HG02884 (cell line): Measurements from ENCODE around the gene TUBA1B.
A peak's percentile ranks its signal among the peaks of the same experiment; 100 is the strongest.
"Not testable (repeated sequence)": the region's sequence is repeated elsewhere in the genome, so short reads cannot be mapped to it uniquely, and the experiment has no call there.

Source experiments
- ATAC-seq: cut with Tn5 transposase; IDR thresholded peaks from one replicate; pipeline ENCODE4 v1.9.1; 2021; ENCODE audit warnings: mild to moderate bottlenecking, moderate library complexity; ENCODE audit not compliant: unreplicated experiment

TUBA1B gene

DNA sequence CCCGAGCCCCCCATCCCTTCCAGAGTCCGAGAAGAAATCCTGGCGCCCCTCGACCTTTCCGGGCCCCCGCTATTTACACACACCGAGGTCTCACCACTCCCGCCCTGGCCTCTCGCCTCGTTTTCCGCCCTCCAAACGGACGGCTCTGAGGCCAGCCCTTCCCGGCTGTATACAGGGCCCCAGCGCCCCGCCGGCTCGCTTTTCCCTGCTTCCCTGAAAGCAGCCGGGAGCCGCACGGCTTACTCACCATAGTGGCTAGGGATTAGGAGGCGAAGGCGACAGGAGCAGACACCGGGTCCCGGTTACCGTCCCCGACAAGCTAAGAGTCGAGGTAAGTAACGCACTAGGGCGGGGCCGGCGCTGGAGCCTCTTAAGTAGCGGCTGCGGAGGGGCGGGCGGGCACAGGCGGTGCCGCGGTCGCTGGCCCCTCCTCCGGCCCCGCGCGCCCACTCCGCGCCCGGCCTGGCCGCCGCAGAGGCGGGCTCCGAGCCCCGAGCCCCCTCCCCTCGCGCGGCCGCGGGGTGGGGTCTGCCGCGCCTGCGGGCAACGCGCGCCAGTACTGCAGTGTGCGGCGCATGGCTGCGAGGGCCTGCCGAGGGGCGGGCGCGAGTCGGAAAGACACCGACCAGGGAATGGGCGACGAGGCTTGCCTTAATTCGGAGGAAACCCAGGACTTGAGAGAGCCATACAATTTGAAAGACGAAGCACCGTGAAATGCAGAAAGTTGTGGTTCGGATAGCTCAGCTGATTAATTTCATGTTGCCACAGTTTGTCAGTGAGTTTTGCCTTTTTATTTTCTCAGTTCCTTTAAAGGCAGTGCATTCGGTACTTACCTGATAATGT, at the start of gene TUBA1B:
TUBA1B (minus strand) TSS at position 345 of the 843 bp plus-strand sequence; CDS start at position 250, 95 bp downstream.
- ATAC-seq, result peak; percentile 54

DNA sequence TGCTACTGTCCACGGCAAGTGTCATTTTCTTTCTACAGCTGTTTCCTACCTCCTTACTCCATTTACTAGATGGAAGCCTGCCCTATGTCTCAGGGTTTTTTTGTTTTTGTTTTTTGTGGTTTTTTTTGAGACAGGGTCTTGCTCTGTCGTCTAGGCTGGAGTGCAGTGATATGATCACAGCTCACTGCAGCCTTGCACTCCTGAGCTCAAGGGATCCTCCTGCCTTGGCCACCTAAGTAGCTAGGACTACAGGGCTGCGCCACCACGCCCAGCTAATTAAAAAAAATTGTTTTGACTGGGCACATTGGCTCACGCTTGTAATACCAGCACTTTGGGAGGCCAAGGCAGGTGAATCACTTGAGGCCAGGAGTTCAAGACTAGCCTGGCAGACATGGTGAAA, 43.0 kb upstream of the TUBA1B start:
- no peak for ATAC-seq

DNA sequence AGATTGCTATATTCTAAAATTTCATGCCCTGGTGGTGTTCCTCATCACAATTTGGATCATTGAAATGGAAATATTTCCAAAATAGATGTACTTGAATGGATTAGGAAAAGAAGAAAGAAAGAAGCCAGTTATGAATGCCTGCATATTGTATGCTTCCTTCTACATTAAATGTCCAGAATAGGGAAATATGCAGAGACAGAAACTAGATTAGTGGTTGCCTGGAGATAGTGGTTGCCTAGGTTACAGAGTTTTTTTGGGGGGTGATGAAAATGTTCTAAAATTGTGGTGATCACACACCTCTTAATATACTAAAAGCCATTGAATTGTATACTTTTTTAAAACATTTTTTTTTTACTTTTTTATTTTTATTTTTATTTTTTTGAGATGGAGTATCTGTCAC, 39.7 kb upstream of the TUBA1B start:
- no peak for ATAC-seq

DNA sequence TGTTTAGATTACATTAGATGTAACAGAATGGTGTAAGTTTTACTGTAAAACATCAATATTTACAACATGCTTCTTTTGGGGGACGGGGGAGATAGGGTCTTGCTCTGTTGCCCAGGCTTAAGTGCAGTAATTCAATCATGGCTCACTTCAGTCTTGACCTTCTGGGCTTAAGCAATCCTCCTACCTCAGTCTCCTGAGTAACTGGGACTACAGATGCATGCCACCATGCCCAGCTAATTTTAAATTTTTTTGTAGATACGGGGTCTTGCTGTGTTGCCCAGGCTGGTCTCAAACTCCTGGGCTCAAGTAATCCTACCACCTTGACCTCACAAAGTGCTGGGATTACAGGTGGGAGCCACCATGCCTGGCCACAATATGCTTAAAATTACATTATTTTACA, 33.9 kb upstream of the TUBA1B start:
- no peak for ATAC-seq

DNA sequence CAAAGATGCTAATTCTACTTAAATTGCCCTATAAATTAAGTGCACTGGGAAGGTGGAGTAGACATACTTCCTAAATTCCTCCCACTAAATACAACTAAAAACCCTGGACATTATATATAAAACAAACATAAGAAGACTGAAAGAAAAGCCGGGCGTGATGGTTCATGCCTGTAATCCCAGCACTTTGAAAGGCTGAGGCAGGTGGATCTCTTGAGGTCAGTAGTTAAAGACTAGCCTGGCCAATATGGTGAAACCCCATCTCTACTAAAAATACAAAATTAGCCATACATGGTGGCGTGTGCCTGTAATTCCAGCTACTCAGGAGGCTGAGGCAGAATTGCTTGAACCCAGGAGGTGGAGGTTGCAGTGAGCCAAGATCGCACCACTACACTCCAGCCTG, 30.7 kb upstream of the TUBA1B start:
- ATAC-seq, result not testable (repeated sequence)

DNA sequence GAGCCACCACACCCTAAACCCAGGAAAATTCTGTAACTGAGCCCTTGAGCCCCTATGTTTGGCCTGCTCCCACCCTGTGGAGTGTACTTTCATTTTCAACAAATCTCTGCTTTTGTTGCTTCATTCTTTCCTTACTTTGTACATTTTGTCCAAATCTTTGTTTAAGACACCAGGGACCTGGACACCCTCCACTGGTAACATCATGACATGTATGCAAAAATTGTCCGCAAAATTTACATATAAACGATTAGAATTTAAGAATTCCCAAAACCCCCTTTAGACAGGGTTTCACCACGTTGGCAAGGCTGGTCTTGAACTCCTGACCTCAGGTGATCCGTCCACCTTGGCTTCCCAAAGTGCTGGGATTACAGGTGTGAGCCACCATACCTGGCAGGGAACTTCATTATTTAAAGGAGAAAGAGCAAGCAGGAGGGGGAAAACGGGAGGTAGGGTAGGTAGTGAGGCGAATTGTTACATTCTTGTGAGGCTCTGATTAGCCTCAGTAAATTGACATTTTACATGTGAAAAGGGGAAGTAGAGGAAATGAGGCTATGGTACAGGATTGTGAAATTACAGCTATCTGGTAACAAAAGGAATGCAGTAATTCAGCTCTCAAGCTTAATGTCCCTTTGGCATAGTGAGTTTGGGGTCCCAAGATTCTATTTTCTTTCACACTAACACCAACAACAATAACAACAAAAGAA, 30.0 kb upstream of the TUBA1B start:
- ATAC-seq, result no peak

DNA sequence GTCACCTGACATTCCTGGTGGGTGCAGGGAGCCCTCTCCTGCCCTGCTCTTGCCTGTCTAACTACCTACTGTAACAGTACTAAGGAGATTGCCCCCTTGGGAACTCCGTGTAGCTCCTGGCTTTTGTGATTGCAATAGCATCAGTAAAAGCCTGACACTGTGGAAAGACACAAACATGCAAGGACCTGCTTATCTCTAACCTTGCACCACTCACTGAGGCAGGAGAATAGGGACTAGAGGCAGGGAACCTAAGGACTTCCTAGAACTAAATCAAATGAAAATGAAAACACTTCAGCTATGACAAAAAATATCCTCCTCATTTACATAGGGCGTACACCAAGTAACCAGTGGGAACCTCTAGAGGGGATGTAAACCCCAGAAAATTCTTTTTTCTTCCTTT, 29.2 kb upstream of the TUBA1B start:
- no peak for ATAC-seq

DNA sequence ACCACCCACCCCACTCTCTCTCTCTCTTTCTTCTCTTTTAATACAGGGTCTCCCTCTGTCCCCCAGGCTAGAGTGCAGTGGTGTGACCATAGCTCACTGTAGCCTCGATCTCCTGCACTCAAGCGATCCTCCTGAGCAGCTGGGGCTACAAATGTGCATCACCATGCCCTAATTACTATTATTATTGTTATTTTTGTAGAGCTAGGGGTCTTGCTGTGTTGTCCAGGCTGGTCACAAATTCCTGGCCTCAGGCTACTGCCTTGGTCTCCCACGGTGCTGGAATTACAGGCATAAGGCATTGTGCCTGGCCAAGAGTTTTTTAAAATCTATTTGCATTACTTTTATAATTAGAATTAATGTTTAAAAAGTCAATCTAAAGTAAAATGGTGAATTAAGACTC, 23.0 kb upstream of the TUBA1B start:
- ATAC-seq, result no peak

DNA sequence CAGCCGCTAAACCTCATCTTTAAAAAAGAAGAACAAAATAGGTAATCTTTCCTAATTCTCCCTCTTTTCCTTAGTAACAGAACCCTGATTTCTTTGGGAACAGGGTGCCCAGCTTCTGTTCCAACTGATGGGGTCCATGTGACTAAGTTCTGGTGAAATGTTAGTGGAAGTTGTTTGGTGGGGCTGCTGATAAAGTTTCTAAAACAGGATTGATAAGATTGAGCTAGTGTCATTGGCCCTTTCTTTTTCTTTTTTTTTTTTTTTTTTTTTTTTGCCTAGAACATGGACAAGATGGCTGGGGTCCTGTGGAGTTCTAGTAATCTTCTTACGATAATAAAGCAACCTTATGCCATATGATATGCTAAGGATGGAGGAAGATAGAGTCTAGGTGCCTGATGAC, 16.2 kb upstream of the TUBA1B start:
- ATAC-seq, result no peak

DNA sequence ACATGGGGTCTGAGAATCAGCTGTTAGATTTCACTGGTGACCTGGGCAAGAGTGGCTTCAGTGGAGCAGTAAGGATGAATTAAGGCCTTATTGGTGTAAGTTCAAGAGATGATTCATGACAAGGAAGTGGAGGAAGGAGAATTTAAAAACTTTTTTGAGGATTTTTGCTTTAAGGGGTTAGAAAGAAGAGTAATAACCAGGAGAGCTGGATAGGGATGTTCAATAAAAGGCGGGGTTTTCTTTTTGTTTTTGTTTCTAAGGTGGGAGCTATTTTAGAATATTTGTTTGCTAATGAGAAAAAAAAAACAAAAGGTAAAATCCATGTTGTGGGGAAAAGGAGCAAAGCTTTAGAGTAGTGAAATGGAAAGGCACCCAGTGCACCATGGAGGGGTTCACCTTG, 15.2 kb upstream of the TUBA1B start:
- ATAC-seq, result no peak

DNA sequence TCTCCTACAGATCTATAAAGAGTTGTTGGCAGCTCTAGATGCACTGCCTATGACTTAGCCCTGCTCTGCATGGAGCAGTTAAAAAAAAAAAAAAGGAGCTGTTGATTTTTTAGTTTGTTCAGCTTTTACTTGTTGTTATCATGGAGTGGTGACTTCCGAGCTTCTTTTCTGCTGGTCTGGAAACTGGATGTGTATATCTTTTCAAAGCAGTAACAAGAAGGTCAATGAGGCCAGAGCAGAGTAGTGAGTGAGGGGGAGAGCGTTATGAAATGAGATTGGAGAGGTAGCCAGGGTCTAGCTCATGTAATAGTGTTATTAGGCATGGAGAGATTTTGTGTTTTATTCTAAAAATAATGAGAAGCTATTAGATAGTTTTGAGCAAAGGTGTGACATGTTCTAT, 13.2 kb upstream of the TUBA1B start:
- no peak for ATAC-seq

DNA sequence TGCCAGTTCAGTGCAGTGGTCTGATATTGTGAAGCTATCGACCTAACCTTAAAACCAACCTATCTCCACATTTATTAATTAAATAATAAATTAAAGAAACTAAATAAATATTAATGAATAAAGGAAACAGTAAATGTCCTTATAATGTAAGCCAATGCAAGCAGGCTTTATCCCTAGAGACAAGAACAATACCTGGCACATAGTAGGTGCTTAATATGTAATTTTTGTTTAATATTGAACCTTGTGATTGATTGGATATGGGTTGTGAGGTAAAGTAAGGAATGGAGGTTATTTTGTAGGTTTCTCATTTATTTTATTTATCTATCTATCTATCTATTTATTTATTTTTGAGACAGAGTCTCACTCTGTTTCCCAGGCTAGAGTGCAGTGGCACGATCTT, 7.8 kb upstream of the TUBA1B start:
- no peak for ATAC-seq

DNA sequence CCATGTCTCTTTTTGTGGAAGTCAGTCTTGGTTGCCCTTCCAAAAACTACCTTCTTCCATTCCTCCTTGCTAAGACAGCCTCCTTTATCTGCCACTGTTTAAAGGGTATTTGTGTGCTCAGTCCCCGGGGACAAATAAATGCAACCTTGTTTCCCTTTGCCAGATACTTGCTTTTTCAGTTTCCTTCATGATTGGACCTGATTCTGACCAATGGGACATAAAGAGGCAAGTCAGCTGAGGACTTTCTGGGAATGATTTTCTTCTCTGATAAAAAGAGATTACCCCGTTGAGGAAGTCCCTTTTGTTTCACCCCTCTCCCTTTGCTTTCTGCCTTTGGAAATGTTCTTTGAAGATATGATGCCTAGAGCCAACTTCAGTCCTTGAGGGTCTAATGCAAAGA, 7.4 kb upstream of the TUBA1B start:
- no peak for ATAC-seq

DNA sequence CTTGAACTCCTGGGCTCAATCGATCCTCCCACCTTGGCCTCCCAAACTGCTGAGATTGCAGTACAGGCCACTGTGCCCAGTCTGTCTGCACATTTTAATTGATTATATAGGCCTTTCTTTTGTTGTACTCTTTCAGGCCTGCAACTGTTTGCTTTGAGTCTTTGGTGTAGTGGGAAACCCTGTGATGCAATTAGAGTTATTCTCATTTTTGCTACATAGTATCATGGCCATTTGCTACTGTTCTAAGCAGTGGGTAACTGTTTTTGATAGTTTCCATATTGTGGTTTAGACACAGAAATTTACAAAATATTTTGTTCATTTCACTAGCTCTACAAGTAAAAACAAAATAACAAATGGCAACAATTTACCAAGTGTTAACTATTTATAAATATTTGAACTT, 6.3 kb upstream of the TUBA1B start:
- ATAC-seq, result no peak

DNA sequence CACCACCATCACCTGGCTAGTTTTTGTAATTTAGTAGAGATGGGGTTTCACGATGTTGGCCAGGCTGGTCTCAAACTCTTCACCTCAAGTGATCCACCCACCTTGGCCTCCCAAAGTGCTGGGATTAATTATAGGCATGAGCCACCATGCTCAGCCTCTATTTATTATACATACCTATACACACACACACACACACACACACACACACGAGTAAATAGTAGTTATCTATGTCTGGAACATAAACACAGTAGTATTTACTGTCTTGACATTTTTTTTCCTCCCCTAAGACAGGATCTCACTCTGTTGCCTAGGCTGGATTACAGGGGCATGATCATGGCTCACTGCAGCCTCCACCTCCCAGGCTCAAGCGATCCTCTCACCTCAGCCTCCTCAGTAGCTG, 5.8 kb upstream of the TUBA1B start:
- ATAC-seq, result not testable (repeated sequence)

DNA sequence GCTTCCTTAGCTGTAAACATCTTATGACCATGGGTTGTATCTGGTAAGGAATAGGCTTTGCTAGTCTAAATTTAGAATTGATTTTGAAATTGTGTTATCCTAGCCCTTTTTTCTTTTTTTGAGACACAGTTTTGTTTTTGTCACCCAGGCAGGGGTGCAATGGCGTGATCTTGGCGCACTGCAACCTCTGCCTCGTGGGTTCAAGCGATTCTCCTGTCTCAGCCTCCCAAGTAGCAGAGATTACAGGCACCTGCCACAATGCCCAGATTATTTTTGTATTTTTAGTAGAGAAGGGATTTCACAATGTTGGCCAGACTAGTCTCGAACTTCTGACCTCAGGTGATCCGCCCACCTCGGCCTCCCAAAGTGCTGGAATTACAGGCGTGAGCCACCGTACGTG, 2.4 kb upstream of the TUBA1B start:
- no peak for ATAC-seq

DNA sequence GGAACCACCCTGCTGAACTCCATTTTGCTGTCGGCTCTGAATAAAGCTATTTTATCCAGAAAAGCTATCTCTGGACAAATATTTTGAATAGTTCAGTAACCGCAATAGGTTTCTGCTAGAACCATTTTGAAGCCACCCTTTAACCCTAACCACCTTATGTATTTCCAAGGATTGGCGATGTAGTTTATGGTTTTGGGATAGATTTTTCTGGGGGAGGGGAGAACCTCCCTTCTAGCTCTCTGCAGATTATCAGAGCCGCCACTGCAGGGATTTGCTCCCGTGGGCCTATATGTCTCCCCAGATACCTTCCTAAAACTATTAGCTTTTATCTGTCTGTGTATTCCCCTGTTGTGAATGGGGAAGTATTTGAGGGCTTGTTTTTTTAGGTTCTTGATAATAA, 1.8 kb upstream of the TUBA1B start:
- no peak for ATAC-seq

DNA sequence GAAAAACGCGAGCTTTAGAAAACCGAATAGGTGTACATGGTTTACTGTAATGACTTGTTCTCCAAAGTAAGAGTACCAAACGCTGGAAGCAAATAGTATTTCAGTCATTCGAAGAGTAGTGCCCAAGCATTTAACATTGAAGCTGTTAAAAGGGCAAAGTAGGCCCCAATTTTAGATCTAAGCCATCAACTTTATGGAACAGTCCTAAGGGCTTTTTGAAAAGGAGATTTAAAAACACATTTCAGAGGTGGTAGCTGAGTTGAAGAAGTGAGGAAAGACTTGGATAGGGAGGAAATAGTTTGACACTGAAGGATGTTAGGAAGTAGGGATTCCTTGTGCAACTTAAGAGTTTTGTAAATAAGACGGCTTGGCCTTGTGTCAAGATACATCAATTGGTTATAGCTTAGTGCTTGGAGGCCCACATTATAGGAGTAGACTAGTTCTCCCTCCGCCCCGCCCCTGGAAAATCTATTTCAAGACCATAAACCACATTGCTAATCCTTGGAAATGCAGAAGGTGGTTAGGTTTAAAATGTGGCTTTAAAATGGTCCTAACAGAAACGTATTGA, 783 bp upstream of the TUBA1B start:
- ATAC-seq, result no peak

DNA sequence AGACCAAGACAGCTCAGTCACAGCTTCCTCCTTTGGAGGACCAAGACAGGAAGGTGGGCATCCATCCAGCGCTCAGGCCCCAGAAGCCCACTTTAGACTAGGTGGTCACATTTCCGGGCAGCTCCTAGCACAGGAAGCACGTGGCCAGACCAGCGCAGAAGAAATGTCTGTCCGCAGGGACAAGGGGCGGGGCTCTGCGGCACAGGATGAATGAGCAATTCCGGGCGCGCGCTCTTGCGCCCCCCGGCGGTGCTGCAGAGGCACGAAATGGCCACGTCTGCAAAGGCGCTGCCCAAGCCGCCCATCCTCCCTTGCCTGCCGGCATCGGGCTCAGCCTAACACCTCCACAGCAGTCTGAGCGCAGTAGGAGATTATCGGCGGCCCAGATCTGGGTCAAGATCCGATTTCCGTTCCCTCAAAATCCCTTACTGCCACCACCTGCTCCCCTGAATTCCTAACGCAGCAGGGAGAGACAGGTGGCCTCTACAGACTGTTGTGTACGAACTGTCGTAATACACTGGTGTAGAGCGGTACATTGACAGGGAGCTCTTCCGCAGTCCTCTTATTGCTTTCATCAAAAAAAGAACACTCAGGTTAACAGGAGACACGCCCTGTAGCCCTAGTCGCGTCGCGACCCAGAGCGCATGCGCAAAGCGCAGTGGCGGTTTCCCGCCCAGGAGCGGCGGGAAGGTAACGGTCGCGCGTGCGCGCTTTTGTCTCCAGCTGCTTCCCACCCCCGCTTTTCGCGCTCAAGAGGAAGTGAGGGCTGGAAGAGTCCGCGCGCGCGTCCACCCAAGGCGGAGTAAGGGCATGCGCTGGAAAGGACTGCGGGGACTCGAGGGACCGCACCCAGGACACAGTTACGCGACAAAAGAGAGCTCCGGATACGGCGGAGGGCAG, 794 bp downstream of the TUBA1B start:
- peak; percentile 45 for ATAC-seq

DNA sequence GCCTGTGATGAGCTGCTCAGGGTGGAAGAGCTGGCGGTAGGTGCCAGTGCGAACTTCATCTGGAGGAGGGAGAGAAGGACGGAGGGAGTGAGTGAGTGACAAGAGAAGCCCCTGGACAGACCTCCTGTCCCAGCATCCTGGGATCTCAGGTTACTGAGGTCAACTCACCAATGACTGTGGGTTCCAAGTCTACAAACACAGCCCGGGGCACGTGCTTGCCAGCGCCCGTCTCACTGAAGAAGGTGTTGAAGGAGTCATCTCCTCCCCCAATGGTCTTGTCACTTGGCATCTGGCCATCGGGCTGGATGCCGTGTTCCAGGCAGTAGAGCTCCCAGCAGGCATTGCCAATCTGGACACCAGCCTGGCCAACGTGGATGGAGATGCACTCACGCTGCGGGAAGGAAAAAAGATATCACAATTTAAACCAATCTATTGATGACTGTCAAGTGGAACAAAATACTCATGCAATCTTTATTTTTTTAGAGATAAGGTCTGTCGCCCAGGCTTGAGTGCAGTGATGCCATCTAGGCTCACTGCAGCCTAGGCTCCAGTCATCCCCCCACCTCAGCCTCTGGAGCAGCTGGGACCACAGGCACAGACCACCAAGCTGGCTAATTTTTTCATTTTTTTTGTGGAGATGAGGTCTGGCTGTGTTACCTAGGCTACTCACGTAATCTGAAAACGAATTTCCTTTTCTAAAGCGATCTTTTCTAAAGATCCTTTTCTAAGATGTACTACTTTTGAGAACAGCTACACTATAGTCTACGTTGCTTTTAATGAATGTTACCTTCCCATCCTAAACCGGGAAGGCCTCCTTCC, 1.7 kb downstream of the TUBA1B start:
- ATAC-seq, result no peak
